Measurements from ENCODE around the gene LRRC36. TPM values are rescaled to one million over a fixed set of nuclear protein-coding genes. Genes with fewer than 3 reads are reported as not detected.

Gene LRRC36
- total and polyA plus RNA-seq, 10 donors, result 0.46 to 2.3 (median 0.74) TPM; not detected in 3

DNA sequence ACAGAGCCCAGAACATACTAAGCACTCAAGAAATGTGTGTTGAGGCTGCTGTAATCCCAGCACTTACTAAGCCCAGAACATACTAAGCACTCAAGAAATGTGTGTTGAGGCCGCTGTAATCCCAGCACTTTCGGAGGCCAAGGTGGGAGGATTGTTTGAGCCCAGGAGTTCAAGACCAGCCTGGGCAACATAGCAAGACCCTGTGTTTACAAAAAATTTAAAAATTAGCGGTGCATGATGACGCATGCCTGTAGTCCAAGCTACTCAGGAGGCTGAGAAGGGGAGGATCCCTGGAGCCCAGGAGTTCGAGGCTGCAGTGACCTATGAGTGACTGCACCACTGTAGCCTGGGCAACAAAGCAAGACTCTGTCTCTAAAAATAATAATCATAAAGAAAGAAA lies 96.4 kb downstream of the LRRC36 start:
- 86 to 93% (median 89%) methylated on average over 5 of the region's 5 CpGs for WGBS, 5 donors
- Histone ChIP-seq H3K27me3 (replicated peaks in 1 of 7) (peaks cover 0 to 24% (median 0%) of the 10 kb centered on the region in 7 donors), H3K36me3 (no peaks in the 10 kb centered on the region), H3K27ac (no peak overlapping the region), H3K4me3 (no peak overlapping the region), H3K4me1 (peaks cover 0 to 4% (median 1%) of the 10 kb centered on the region in 6 donors), H3K9me3 (no peaks in the 10 kb centered on the region)
- intact Hi-C loops (cut with DNase I; ENCODE audit: low total_unique reads), result no loop called here
- TF ChIP-seq, protein P1, sequence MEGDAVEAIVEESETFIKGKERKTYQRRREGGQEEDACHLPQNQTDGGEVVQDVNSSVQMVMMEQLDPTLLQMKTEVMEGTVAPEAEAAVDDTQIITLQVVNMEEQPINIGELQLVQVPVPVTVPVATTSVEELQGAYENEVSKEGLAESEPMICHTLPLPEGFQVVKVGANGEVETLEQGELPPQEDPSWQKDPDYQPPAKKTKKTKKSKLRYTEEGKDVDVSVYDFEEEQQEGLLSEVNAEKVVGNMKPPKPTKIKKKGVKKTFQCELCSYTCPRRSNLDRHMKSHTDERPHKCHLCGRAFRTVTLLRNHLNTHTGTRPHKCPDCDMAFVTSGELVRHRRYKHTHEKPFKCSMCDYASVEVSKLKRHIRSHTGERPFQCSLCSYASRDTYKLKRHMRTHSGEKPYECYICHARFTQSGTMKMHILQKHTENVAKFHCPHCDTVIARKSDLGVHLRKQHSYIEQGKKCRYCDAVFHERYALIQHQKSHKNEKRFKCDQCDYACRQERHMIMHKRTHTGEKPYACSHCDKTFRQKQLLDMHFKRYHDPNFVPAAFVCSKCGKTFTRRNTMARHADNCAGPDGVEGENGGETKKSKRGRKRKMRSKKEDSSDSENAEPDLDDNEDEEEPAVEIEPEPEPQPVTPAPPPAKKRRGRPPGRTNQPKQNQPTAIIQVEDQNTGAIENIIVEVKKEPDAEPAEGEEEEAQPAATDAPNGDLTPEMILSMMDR (IDR thresholded peaks at IDR 0.05 in 8 of 11, conservative IDR thresholded peaks at IDR 0.05 in 3 of 11), result no peak
- TF ChIP-seq POLR2A (IDR thresholded peaks at IDR 0.05), result no peak
- TF ChIP-seq POLR2AphosphoS5 (IDR thresholded peaks at IDR 0.05), result no peak
- no peak for DNase-seq

DNA sequence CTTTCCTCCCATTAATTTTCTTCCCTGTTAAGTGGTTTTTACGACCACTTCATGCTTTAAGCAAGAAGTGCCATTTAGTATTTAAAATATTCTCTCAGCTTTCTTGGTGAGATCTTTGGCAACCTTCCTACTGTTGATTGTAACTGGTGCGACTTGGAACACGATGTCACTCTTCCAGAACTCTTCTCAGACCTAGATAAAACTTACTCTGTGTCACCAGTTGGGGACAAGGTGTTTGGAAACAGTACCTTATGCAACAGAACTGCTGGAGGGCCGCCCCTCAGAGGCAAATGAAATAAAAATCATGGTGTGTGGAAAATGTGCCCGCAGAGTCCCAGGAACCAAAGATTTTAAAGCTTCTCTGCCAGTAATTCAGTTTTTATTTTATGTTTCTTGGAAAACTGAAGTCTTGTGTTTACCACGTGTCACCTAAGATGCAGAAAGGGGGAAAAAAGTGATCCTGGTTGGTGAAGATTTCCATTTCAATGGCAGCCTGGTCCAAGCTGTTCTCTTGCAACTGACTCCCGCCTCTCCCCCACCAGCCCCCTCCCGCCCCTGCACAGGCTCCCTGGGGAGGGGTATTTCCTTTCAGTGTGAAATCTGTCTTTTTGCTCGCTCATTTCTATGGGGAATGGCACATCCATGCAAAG lies 97.1 kb downstream of the LRRC36 start:
- H3K27ac ChIP-seq, result no peak overlapping the region
- no peaks in the 10 kb centered on the region for H3K36me3 ChIP-seq
- intact Hi-C loops (cut with DNase I; ENCODE audit: low total_unique reads), result no loop called here
- H3K4me3 ChIP-seq, result no peak overlapping the region
- H3K9me3 ChIP-seq, result no peaks in the 10 kb centered on the region
- no peak for DNase-seq
- H3K4me1 ChIP-seq, result peaks cover 3 to 11% (median 8%) of the 10 kb centered on the region in 6 donors
- WGBS, 5 donors, result 50 to 60% (median 54%) methylated on average over 9 of the region's 9 CpGs
- H3K27me3 ChIP-seq (replicated peaks in 1 of 7), result peaks cover 0 to 30% (median 0%) of the 10 kb centered on the region in 7 donors
- TF ChIP-seq, protein P1 (IDR thresholded peaks at IDR 0.05 in 8 of 11, conservative IDR thresholded peaks at IDR 0.05 in 3 of 11), result no peak
- no peak for TF ChIP-seq POLR2A (IDR thresholded peaks at IDR 0.05)
- TF ChIP-seq POLR2AphosphoS5 (IDR thresholded peaks at IDR 0.05), result no peak

DNA sequence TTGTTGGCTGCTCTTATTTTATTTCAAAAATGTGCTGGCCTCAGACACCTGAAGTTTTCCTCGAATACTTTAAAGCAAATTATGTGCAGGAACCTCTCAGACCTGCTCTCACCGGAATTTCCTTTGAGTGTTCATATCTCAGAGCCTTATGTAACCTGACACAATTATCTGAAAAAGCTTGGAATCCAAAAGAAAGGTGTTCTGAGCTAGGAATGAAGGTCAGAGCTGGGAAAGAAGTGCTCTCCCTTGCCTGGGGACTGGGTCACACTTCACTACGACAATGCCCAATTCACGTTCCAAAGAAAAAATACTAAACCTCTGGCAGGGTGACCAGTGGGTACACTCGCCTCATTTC lies 97.6 kb downstream of the LRRC36 start:
- intact Hi-C loops (cut with DNase I; ENCODE audit: low total_unique reads), result no loop called here
- no peak for TF ChIP-seq POLR2AphosphoS5 (IDR thresholded peaks at IDR 0.05)
- TF ChIP-seq, protein P1 (IDR thresholded peaks at IDR 0.05 in 8 of 11, conservative IDR thresholded peaks at IDR 0.05 in 3 of 11), result no peak
- TF ChIP-seq POLR2A (IDR thresholded peaks at IDR 0.05), result no peak
- H3K27ac ChIP-seq, result no peak overlapping the region

DNA sequence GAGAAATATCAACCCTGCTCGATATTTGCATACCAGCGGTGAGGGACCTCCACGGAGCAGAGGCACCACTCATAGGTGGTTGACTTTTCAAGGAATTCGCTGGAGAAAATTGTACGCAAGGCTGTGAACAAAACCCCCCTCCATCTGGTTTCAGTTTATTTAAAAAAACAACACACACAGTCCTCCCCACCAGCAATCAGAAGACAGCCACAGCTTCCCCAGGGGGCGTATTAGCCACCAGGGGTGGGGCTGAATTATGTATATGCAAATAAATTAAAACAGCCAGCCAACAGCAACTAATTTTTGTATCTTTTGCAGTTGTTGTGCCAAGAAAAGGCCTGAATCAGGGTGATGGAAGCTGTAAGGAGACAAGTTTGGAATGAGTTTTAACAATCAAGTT lies 98.4 kb downstream of the LRRC36 start:
- TF ChIP-seq POLR2A (IDR thresholded peaks at IDR 0.05) (no peak), POLR2AphosphoS5 (IDR thresholded peaks at IDR 0.05) (no peak)
- TF ChIP-seq, protein P1 (IDR thresholded peaks at IDR 0.05 in 8 of 11, conservative IDR thresholded peaks at IDR 0.05 in 3 of 11), result no peak

More for the DNA sequence above, 97.6 kb downstream of the LRRC36 start:
- DNase-seq, result no peak
- Histone ChIP-seq H3K27me3 (replicated peaks in 1 of 7) (peaks cover 0 to 35% (median 1%) of the 10 kb centered on the region in 7 donors), H3K4me3 (no peak overlapping the region), H3K36me3 (no peaks in the 10 kb centered on the region), H3K4me1 (peaks cover 3 to 16% (median 11%) of the 10 kb centered on the region in 6 donors), H3K9me3 (no peaks in the 10 kb centered on the region)
- 60 to 73% (median 70%) methylated on average over 5 of the region's 5 CpGs for WGBS, 5 donors

More for the DNA sequence above, 98.4 kb downstream of the LRRC36 start:
- Histone ChIP-seq H3K4me1 (peaks cover 8 to 25% (median 20%) of the 10 kb centered on the region in 6 donors), H3K36me3 (no peaks in the 10 kb centered on the region), H3K27ac (no peak overlapping the region), H3K27me3 (replicated peaks in 1 of 7) (peaks cover 0 to 43% (median 9%) of the 10 kb centered on the region in 7 donors), H3K4me3 (no peak overlapping the region), H3K9me3 (no peaks in the 10 kb centered on the region)
- intact Hi-C loops (cut with DNase I; ENCODE audit: low total_unique reads), result loop anchor here (5.0 kb wide), 1 partner anchor 37 kb away; no protein-coding TSS in a partner anchor
- 59 to 69% (median 66%) methylated on average over 6 of the region's 6 CpGs for WGBS, 5 donors
- DNase-seq, result no peak
